Calu3 (cell line): ENCODE results near the gene RNF130. TPM values are rescaled to one million over a fixed set of nuclear protein-coding genes. Genes with fewer than 3 reads are reported as not detected.

Experiments
- BruUV-seq: library from RNA; stranded (reverse); fragments of 400-500 nt; replicated peaks from 2 replicates; lab custom pipeline; 2021; lab: Mats Ljungman, UMichigan
- CTCF ChIA-PET: fragments of 300-600 bp; sonication (Branson Sonifier 250); formaldehyde crosslinking; loops from one replicate; lab custom pipeline; 2022; ENCODE audit warnings: antibody characterized with exemption; lab: Charles Lee
- DNase-seq: peaks from one replicate; pipeline ENCODE4 v3.0.0; 2022
- H3K27ac Mint-ChIP-seq: one replicate; pipeline ENCODE4 v1.8.0; 2022; ENCODE audit warnings: mixed read lengths; ENCODE audit not compliant: unreplicated experiment
- H3K27me3 Mint-ChIP-seq: one replicate; pipeline ENCODE4 v1.8.0; 2022; ENCODE audit warnings: mixed read lengths; ENCODE audit not compliant: unreplicated experiment
- H3K36me3 Mint-ChIP-seq: one replicate; pipeline ENCODE4 v1.8.0; 2022; ENCODE audit warnings: mild to moderate bottlenecking, moderate library complexity, mixed read lengths; ENCODE audit not compliant: insufficient read depth, unreplicated experiment
- H3K4me1 Mint-ChIP-seq: one replicate; pipeline ENCODE4 v1.8.0; 2022; ENCODE audit warnings: mild to moderate bottlenecking, low read depth, mixed read lengths; ENCODE audit not compliant: unreplicated experiment
- H3K4me3 Mint-ChIP-seq: one replicate; pipeline ENCODE4 v1.8.0; 2022; ENCODE audit warnings: mild to moderate bottlenecking, low read depth, moderate library complexity, mixed read lengths; ENCODE audit not compliant: unreplicated experiment
- H3K9me3 Mint-ChIP-seq: one replicate; pipeline ENCODE4 v1.8.0; 2022; ENCODE audit warnings: low read depth, mixed read lengths; ENCODE audit not compliant: unreplicated experiment
- intact Hi-C: fragments of 100-400 bp; cut with micrococcal nuclease; formaldehyde crosslinking; loops from one replicate; pipeline ENCODE4 v1.10.0; 2022; ENCODE audit not compliant: unreplicated experiment
- total RNA-seq: library from RNA; stranded (reverse); gene quantifications from 2 replicates; pipeline ENCODE4 v1.2.3, GENCODE V29; 2022
- TF ChIP-seq, protein P1 (sequence below): fragments of 200-600 bp; IDR thresholded peaks from one replicate; pipeline ENCODE4 v1.8.0; 2022; ENCODE audit warnings: antibody characterized with exemption; ENCODE audit not compliant: unreplicated experiment

Gene RNF130
- total RNA-seq, 1 experiment from 2014 or later, result 34.0 TPM

DNA sequence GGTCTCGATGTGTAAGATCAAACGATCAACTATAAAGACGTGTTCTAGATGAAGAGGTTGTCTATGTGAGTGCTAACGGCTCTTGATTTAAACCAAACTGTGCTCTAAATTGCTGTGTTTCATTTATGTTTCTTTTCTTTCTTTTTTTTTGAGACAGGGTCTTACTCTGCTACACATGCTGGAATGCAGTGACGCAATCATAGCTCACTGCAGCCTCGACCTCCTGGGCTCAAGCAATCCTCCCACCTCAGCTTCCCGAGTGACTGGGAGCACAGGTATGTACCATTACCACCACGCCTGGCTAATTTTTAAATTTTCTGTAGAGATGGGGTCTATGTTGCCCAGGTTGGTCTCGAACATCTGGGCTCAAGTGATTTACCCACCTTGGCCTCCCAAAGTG, 24.0 kb upstream of the RNF130 start:
- Mint-ChIP-seq H3K9me3 (no peaks in the 10 kb centered on the region), H3K4me1 (peaks cover 8% of the 10 kb centered on the region), H3K27me3 (peaks cover 52% of the 10 kb centered on the region), H3K4me3 (no peak overlapping the region), H3K36me3 (peaks cover 1% of the 10 kb centered on the region), H3K27ac (no peak overlapping the region)
- CTCF ChIA-PET, result no interaction called here
- TF ChIP-seq, protein P1, sequence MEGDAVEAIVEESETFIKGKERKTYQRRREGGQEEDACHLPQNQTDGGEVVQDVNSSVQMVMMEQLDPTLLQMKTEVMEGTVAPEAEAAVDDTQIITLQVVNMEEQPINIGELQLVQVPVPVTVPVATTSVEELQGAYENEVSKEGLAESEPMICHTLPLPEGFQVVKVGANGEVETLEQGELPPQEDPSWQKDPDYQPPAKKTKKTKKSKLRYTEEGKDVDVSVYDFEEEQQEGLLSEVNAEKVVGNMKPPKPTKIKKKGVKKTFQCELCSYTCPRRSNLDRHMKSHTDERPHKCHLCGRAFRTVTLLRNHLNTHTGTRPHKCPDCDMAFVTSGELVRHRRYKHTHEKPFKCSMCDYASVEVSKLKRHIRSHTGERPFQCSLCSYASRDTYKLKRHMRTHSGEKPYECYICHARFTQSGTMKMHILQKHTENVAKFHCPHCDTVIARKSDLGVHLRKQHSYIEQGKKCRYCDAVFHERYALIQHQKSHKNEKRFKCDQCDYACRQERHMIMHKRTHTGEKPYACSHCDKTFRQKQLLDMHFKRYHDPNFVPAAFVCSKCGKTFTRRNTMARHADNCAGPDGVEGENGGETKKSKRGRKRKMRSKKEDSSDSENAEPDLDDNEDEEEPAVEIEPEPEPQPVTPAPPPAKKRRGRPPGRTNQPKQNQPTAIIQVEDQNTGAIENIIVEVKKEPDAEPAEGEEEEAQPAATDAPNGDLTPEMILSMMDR, result no peak
- DNase-seq, result no peak
- no TSS peak for BruUV-seq
- intact Hi-C loops, result no loop called here

DNA sequence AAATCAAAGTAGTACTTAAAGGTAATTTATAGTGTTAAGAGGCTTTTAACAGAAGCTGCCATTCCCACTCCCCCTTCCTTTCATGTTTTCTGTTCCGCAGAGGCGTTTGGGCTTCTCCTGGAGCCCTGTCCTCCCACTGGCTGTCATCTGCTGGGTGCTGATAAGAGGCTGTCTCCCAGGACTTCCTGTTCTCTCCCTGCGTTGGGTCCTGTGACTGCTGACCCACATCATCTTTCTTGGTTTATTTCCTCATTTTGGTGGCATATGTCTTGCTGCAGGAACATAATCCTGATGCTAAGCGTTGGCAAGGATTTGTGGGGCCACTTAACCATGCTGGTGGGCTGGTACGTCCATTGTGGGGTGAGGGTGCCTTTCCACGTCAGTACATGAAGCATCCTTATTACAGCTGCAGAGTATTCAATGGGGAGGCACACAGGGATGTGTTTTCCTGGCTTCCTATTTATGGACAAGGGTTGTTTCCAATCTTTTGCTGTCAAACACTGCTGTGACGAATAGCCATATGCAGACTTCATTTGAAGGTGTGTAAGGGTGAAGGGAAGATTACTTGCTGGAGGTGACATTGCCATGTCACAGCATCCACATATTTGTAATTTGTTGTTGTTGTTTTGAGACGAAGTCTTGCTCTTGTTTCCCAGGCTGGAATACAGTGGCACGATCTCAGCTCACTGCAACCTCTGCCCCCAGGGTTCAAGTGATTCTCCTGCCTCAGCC, 22.3 kb upstream of the RNF130 start:
- intact Hi-C loops, result no loop called here
- Mint-ChIP-seq H3K9me3 (no peaks in the 10 kb centered on the region), H3K27ac (no peak overlapping the region)

DNA sequence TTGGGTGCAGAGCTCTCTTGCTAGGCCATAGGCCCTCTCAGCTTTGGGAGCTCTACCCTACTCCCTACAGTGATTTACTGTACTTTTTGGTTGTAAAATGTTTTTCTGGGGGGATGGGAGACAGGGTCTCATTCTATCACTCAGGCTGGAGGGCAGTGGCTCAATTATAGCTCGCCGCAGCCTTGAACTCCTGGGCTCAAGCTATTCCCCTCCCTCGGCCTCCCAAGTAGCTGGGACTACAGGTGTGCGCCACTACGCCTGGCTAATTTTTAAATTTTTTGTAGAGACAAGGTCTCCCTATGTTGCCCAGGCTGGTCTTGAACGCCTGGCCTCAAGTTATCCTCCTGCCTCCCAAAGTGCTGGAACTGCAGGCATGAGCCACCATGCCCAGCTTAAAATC, 21.7 kb upstream of the RNF130 start:
- H3K27ac Mint-ChIP-seq, result no peak overlapping the region
- no peak for DNase-seq
- CTCF ChIA-PET, result interaction anchor here (0.6 to 0.7 kb wide), 2 partner anchors 28 to 67 kb away, joined by 3 read pairs; no protein-coding TSS in a partner anchor
- peaks cover 8% of the 10 kb centered on the region for H3K4me1 Mint-ChIP-seq
- intact Hi-C loops, result no loop called here
- H3K36me3 Mint-ChIP-seq, result peaks cover 13% of the 10 kb centered on the region
- no TSS peak for BruUV-seq
- H3K27me3 Mint-ChIP-seq, result peaks cover 52% of the 10 kb centered on the region
- H3K9me3 Mint-ChIP-seq, result no peaks in the 10 kb centered on the region
- TF ChIP-seq, protein P1, result no peak
- H3K4me3 Mint-ChIP-seq, result no peak overlapping the region

More for the DNA sequence above, 22.3 kb upstream of the RNF130 start:
- CTCF ChIA-PET, result interaction anchor here (0.6 kb wide), 1 partner anchor 68 kb away, joined by 3 read pairs; no protein-coding TSS in a partner anchor
- DNase-seq, result no peak
- TF ChIP-seq, protein P1, result no peak
- no TSS peak for BruUV-seq
- Mint-ChIP-seq H3K27me3 (peaks cover 52% of the 10 kb centered on the region), H3K4me3 (no peak overlapping the region), H3K4me1 (peaks cover 8% of the 10 kb centered on the region), H3K36me3 (peaks cover 13% of the 10 kb centered on the region)

DNA sequence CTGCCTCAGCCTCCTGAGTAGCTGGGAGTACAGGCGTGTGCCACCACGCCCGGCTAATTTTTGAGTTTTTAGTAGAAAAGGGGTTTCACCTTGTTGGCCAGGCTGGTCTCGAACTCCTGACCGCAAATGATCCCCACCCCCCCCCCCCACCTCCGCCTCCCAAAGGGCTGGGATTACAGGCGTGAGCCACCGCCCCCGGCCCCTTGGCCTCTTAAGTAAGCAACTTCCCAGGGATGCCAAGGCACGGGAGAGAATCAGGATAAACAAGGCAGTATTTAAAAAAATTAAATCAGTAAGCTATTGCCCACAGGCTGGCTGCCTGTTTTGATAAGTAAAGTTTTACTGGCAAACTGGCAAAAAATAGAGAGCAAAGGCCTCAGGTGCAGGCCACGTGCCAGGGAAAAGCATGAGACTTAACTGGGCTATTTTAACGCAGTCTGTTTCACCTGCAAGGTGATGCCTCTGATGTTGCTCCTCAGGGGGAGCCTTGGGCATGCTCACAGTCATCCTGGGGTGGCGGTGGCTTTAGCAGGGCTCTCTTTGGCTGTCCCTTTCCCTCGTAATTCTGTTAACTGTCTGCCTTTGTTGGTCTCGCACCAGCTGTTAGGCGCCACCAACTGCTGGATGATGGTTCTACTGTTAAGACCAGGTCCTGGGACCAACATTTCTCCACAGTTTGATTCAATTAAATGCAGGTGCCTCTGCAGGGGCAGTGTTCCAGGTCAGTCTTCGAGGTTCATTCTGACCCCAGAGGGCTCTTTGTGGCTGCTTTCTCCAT, 19.4 kb upstream of the RNF130 start:
- Mint-ChIP-seq H3K9me3 (no peaks in the 10 kb centered on the region), H3K27me3 (peaks cover 32% of the 10 kb centered on the region), H3K27ac (no peak overlapping the region), H3K4me1 (peaks cover 10% of the 10 kb centered on the region), H3K4me3 (peak overlapping the region; percentile 72), H3K36me3 (peaks cover 13% of the 10 kb centered on the region)
- DNase-seq, result peak; percentile 64
- BruUV-seq, result no TSS peak
- CTCF ChIA-PET, result interaction anchor here (0.6 to 1.2 kb wide), 4 partner anchors 26 to 328 kb away, joined by 3 to 4 read pairs (median 3); no protein-coding TSS in a partner anchor
- intact Hi-C loops, result no loop called here
- TF ChIP-seq, protein P1, result no peak
